ENCODE data around the gene FUCA1.
"Not testable (repeated sequence)": the region's sequence is repeated elsewhere in the genome, so short reads cannot be mapped to it uniquely, and the experiment has no call there.

The FUCA1 gene

DNA sequence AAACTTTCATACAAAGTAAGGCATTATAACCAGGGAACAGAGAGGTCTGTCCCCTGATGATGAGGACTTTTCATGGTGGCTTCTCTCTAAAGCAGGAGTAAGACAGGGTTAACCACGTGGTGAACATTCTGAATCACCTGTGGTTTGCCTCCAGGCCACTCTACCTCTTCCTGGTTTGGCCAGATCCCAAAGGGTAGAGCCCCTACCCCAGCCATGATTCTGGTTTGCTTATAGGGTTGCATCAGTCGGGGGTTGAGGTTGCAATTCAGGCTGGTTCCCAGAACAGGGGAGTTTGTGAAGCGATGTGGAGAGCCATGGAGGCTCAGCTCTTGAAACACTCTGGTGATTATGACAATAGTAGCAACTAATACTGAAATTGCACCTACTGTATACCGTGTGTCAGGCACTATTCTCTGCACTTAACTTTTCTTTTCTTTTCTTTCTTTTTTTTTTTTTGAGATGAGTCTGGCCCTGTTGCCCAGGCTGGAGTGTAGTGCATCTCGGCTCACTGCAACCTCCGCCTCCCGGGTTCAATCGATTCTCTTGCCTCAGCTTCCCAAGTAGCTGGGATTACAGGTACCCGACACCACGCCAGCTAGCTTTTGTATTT, 36.8 kb upstream of the FUCA1 start:
- DNase-seq (ENCODE audit: low read depth), result no peak
- no peak overlapping the region for H3K4me3 ChIP-seq (ENCODE audit: control insufficient read depth, low read depth, low read length)
- no peak for TF ChIP-seq CTCF (IDR thresholded peaks at IDR 0.05; ENCODE audit: control insufficient read depth, insufficient read depth, low read depth, low read length, missing control alignments)

DNA sequence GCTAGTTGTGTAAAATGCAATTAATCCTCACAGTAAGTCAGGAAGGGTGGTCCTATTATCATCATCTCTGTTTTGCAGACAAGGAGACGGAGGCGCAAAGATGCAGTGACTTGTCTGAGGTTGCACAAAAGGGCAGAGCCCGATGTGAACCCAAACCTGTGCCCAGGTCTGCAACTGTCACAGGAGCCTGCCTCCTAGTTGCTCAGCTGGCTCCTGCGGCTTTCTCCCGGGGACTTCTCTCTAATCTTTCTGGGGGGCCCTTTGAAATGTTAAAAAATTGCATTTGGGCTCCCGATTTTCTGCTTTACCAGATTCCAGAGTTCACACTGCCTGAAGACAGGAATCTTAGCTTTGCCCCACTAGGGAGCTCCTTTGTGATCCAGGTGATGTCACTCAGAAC, 35.7 kb upstream of the FUCA1 start:
- H3K4me3 ChIP-seq (ENCODE audit: control insufficient read depth, low read depth, low read length), result no peak overlapping the region
- DNase-seq (ENCODE audit: low read depth), result no peak
- no peak for TF ChIP-seq CTCF (IDR thresholded peaks at IDR 0.05; ENCODE audit: control insufficient read depth, insufficient read depth, low read depth, low read length, missing control alignments)

DNA sequence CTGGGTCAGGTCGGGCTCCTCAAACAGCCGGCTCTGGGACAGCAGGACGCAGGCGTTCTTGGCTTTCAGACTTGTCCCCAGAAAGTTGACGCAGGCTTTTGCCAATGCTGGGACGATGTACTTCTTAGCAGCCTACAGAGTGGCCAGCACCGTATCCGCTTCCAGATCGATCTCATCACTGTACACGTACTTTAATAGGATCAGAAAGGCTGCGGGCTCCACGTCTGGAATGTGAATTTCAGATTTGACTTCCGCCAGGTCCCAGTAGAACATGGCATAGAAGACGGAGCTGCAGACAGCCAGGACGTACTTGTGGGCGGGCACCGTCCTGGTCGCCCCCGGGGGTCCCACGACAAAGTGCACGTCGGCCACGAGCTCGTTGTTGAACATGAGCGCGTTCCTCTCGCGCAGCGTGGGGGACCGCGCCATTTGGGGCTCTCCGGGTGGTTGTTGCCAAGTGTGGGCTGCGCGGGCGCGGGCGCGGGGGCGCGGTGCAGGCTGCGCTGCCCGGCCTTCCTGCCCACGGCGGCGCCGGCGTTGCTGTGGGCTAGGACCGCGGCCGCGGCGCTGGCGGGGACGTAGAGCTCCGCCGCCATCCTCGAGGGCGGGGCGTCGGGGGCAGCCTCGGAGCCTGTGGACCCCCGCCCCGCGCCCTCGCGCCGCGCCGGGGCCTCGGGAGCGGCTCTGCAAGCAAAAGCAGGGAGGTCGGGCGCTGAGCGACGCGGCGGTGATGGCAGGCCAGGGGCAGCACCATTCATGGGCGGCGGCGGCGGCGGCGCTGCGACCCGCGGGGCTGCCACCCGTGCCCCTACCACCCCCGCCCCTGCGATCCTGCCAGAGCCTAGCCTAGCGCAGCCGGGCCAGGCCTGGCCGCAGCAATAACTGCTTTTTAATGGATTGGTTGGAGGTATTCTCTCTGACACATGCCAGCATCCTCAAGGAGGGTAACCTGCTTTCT, 34.5 kb upstream of the FUCA1 start:
- no peak overlapping the region; the same call in 1 of the 2 replicates for H3K4me3 ChIP-seq (ENCODE audit: control insufficient read depth, low read depth, low read length)
- DNase-seq (ENCODE audit: low read depth), result no peak

GRCh38 chr1:23900017-23900416, 31.9 kb upstream of the FUCA1 start:
- not testable (repeated sequence) for H3K4me3 ChIP-seq (ENCODE audit: control insufficient read depth, low read depth, low read length); DNase-seq (ENCODE audit: low read depth)

More for the DNA sequence above, 34.5 kb upstream of the FUCA1 start:
- TF ChIP-seq CTCF (IDR thresholded peaks at IDR 0.05; ENCODE audit: control insufficient read depth, insufficient read depth, low read depth, low read length, missing control alignments), result no peak

DNA sequence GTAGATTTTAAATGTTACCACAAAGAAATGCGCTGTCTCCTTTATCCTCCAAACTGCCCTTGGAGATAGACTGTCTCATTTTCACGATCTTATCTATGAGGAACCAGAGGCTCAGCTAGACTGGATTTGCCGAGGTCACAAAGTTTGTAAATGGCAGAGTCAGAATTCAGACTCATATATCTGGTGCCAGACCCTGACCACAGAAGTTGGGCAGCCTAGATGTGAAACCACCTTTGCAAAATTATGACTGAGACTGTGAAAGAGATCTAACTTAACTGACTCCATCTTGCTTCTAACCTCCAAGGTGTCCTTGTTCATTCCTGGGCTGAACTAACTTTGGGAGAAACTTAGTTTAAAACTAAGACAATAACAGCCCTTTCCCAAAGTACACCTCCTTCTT, 31.0 kb upstream of the FUCA1 start:
- no peak overlapping the region for H3K4me3 ChIP-seq (ENCODE audit: control insufficient read depth, low read depth, low read length)
- no peak for DNase-seq (ENCODE audit: low read depth)
- no peak for TF ChIP-seq CTCF (IDR thresholded peaks at IDR 0.05; ENCODE audit: control insufficient read depth, insufficient read depth, low read depth, low read length, missing control alignments)

DNA sequence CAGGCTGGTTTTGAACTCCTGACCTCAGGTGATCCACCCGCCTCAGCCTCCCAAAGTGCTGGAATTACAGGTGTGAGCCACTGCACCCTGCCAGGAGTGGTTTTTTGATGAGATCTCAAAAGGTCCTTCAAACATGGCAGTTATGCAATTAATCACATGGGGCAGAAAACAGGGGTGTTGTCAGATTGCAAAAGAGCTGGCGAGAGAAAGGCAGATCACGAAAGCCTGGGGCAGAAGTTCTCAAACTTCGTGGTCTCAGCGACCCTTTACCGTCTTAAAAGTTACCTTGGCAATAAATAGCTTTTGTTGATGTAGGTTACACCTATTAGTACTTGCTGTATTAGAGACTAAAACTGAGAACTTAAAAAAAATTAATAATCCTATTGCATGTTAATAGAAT, 29.0 kb upstream of the FUCA1 start:
- TF ChIP-seq CTCF (IDR thresholded peaks at IDR 0.05; ENCODE audit: control insufficient read depth, insufficient read depth, low read depth, low read length, missing control alignments), result no peak
- no peak overlapping the region for H3K4me3 ChIP-seq (ENCODE audit: control insufficient read depth, low read depth, low read length)
- DNase-seq (ENCODE audit: low read depth), result no peak

DNA sequence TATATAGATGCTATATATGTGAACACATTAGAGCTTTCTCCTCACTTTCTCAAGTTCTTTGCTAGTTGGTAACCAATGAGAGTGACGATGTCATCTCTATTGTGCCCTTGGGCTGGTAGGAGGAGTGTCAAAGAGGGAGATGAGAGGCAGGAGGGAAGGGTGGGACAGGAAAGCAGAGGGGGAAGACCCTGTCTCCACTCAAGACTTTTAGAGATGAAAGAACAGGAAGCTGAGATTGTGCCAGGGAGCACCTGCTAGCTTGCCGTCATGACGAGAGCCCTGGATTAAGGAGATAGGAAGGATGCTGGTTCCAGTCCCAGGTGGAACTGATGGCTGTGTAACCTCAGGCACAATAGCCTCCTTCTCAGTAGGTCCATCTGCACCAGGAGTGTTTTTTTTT, 28.4 kb upstream of the FUCA1 start:
- no peak overlapping the region for H3K4me3 ChIP-seq (ENCODE audit: control insufficient read depth, low read depth, low read length)
- no peak for TF ChIP-seq CTCF (IDR thresholded peaks at IDR 0.05; ENCODE audit: control insufficient read depth, insufficient read depth, low read depth, low read length, missing control alignments)
- DNase-seq (ENCODE audit: low read depth), result no peak
